DMS 273 (cell line): ENCODE data around the gene USP15.

Source experiments
- DNase-seq: peaks from one replicate; lab custom pipeline; 2025; ENCODE audit not compliant: unreplicated experiment; lab: John Stamatoyannopoulos, UW

Gene USP15

DNA sequence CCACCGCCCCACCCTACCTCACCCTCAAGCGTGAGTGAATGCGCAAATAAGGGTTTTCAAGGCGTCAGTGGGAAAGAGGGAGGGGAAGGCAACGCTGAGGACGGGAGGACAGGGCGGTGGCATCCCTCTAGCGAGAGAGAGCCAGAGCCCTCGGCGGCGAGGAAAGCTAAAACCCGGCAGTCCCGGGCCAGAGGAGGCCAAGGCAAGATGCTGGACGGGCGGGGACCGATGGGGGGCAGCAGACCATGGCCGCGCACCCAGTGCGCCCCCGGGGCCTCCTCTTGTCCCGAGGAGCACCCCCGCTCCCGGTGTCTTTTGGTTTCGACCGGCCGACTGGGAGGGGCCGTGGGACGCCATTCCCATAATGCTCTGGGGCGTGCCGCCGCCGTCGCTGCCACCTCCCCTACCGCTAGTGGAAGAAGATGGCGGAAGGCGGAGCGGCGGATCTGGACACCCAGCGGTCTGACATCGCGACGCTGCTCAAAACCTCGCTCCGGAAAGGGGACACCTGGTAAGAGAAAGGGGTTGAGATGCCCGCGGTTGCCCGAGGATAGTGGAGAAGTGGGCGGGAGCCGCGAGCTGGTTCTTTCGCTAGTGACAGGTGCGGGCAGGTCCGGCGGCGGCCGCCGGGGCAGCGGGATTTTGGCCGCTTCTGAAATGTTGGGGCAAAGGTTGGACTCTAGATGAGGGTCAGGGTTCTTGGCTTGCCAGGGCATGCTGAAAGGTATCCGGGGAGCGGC, at the start of gene USP15:
Gene USP15 (plus strand): TSS at position 412 of the 740 bp plus-strand sequence. CDS start 11 bp downstream, at position 423.
- DNase-seq, result peak; percentile 97

- DNase-seq, result peak; percentile 64
Observed at GRCh38 chr12:62210422-62210821, 49.8 kb upstream of the USP15 start.

DNA sequence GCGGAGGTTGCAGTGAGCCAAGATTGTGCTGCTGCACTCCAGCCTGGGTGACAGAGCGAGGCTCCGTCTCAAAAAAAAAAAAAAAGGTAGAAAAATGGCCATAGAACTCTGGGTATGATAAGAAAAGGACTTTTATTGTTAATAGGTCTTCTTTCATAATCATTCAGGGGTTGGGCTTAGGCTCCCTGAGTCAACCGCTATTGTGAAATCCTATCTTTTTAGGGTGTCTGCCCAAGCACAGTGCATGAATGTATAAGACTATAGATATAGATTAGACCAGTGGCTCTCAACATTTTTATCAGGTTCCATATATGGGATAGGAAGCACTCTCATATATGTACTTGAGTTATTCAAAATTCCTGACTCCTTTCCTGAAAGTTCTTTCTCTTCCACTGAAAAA, 48.7 kb upstream of the USP15 start:
- no peak for DNase-seq

DNA sequence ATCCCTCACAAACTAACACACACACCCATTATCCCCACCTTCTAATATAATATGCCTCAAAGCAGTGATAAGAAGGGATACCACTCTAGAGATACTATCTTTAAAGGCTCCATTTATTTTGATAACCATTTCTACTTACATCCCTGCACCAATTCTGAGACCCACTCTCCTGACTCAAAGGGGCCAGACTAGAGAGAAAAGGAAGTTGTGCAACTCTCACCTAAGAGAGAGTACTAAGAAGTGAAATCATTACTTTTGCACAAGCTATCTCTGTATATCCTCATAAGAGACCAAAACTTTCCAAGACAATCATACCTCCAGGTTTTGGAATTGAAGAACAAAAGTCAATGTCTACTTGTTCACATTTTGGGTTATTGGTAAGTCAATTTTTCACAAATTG, 45.4 kb upstream of the USP15 start:
- no peak for DNase-seq

GRCh38 chr12:62215506-62215905, 44.7 kb upstream of the USP15 start:
- DNase-seq, result no peak

DNA sequence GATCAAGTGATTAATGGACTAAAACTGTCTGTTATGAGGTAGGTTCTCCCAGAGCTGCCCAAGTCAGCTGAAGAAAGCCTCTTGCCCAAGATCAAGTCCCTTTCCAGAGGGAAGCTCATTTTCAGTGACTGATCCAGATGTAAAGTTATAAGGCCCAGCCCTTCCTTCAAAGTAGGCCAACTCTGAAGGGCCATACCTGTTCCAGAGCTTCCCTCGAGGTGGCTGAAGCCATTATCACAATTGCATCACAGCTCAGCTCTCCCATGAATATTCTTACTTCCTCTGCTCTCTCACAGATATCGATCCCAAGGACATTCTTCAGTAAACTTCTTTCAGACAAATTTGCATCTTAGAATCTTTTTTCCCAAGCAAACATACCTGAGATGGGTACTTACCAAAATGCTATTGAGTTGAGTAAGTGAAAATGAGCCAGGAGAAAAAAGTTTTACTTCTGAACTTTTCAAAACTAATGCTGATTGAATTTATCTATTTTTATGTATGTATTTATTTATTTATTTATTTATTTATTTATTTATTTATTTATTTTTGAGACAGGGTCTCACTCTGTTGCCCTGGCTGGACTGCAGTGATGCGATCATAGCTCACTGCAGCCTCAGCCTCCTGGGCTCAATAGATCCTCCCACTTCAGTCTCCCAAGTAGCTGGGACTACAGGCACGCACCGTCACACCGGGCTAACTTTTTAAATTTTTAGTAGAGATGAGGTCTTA, 42.6 kb upstream of the USP15 start:
- no peak for DNase-seq

DNA sequence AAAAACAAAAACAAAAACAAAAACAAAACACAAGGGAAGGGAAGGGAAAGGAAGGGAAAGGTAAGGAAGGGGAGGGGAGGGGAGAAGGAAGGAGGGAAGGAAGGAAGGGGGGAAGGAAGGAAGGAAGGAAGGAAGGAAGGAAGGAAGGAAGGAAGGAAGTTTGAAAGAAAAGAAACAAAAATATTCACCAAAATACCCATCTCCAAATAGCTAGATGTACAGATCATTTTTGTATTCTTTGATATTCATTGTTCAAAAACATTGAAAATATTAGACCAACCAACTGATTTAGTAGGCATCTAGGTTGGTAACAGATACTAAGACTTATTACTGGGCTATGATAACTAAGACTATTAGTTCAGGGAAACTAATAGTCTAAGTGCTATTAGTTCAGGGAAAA, 39.1 kb upstream of the USP15 start:
- no peak for DNase-seq

DNA sequence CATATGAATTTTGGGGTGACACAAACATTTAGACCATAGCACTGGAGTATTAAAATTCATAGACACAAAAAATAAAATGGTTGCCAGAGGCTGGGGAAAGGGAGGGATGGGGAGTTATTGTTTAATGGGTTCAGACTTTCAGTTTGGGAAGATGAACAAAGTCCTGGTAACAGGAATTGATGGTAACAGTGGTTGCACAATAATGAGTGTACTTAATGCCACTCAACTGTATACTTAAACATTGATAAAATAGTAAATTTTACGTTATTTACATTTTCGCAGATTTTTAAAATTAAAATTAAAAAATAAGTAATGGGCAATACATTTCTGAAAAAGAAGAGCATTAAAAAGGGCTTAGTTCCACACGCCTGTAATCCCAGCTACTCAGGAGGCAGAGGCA, 35.6 kb upstream of the USP15 start:
- DNase-seq, result no peak

GRCh38 chr12:62227091-62227490, 33.1 kb upstream of the USP15 start:
- DNase-seq, result no peak

GRCh38 chr12:62230652-62231051, 29.6 kb upstream of the USP15 start:
- DNase-seq, result no peak

- no peak for DNase-seq
Observed at GRCh38 chr12:62232143-62232729, 28.0 kb upstream of the USP15 start.

- DNase-seq, result no peak
Observed at GRCh38 chr12:62233805-62234204, 26.4 kb upstream of the USP15 start.

GRCh38 chr12:62239571-62239970, 20.6 kb upstream of the USP15 start:
- no peak for DNase-seq

DNA sequence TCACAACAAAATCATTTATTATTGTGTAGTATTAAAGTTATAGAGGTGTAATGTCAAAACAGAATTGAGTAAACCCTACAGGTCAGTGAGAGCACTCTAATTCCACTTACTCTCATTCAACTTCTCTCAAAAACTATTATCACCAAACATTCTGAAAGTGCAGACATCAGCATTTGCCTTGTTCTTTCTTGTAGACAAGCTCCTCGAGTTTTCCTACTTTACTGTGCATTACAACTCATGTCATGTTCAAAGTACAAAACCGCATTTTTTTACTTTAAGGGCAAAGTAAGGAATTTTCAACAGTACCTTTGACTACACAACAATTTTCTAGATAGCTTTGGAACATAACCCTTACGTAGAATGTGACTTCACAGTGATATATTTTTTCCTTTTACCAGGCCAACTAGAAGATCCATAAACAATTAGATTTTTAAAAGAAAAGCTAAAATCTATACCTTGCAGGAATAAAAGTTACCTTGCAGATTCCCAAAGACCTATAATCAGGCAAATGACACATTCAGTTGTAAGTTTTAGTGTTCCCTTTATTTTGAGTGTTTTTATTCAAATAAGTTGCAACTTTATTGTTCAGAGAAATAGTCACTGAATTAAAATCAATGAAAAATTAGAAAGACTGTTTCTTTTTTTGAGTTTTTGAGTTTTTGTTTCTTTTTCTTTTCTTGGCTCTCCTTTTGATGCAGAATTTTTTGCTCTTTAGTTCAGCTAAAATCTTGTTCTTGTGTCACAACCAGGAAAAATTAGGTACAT, 12.7 kb upstream of the USP15 start:
- no peak for DNase-seq

DNA sequence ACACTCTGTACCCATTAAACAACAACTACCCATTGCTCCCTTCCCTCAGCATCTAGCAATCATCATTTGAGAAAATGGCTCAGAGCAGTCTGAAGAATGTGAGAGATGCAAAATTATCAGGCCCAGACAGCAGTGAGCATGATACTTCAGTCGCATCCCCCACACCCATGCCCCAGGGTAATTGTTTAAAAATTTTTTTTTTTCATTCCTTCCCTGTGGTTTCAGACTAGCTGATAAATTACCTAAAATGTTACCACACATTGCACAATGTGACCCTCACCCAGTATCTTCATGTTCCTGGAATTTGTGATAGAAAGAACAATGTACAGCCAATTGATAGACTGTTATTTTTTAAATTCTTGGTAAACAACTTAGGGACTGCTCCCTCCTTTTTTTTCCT, 11.3 kb upstream of the USP15 start:
- DNase-seq, result no peak

DNA sequence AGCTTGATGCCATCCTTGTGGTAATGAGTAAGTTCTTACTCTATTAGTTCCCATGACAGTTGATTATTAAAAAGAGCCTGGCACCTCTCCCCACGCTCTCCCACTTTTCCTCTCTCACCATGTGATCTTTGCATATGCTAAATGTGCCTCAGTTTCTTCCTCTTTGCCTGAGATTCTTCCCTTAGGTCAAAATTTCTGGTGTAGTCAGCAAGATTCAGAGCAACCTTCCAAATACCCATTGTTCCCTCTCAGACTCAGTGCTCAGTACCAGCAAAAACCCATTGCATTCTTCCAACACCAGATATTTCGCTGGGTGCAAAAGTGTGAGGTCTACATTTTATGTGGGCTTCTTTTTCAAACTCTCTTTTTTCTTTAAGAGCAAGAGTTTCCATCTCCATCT, 10.8 kb upstream of the USP15 start:
- DNase-seq, result no peak

DNA sequence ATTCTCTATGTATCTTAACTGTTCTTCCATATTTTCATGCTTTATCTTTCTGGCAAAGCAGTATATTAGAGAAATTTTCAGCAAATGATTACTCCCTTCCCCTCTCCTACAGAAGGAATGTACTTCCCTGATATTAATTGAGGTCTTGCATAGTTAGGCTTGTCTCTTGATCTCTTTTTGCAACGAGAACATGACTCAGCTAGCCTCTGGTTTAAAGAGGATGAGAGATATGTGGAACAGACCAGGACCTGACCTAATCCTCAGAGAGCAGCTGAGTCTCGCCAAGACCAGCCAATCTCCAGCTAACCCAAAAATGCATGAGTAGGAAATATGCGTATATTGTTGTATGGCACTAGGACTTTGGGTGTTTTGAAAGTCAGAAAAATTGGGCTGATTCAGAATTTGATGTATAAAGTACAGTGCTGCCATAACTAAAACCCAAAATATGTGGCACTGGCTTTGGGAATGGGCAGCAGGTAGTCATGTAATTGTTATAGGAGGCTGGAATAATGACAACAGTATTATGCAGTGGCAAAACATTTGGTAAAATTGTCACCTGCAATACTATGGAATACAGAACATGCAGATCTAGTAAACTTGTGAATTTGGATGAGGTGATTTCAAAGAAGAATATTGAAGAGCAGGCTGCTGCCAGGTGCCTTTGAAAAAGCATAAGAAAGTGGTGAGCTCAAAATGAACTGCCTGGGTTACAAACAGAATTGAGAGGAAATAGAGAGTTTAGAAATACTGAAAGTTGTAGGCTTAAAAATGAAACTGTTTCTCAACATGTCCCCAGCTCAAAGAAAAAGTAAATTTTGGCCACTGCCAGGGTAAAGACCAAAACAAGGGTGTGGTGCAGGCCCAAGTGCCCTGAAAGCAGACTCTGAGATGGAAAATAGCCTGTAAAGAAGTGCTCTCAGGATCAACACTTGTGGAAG, 9.3 kb upstream of the USP15 start:
- DNase-seq, result no peak

DNA sequence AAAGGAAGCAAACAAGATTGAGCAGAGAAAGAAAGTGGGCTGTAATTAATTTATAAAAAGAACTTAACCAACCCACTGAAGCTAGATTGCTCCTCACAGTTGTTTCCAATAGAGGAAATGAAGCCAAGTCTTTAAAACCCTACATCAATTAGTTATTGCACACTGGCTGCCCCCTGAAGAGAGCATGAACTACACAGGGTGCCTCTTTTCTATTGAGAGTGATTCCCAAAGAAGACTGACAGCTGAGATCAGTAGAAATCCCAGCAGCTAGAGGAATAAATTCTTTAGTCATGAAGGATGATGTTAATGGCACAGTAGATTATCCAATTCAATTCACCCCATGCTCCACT, 8.6 kb upstream of the USP15 start:
- DNase-seq, result no peak

GRCh38 chr12:62252576-62252975, 7.6 kb upstream of the USP15 start:
- DNase-seq, result no peak

DNA sequence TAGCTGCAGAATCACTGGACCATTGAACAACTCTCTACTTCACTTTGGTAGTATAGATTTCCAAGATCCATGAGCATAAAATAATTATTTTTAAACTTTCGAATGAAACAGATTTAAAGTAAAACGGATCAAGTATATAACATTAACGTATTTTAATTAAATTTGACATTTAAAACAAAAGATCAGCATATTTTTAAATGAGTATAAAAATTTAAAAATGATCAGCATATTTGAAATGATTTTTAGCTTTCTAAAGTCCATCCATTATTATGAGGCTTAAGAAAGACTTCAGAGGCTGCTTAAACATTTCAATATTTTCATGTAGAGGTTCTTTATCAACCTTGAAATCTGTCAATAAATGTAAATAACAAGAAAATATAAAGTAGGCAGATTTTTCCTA, 5.2 kb upstream of the USP15 start:
- DNase-seq, result no peak
